ENCODE data around the gene IKBKE.

Gene IKBKE

DNA sequence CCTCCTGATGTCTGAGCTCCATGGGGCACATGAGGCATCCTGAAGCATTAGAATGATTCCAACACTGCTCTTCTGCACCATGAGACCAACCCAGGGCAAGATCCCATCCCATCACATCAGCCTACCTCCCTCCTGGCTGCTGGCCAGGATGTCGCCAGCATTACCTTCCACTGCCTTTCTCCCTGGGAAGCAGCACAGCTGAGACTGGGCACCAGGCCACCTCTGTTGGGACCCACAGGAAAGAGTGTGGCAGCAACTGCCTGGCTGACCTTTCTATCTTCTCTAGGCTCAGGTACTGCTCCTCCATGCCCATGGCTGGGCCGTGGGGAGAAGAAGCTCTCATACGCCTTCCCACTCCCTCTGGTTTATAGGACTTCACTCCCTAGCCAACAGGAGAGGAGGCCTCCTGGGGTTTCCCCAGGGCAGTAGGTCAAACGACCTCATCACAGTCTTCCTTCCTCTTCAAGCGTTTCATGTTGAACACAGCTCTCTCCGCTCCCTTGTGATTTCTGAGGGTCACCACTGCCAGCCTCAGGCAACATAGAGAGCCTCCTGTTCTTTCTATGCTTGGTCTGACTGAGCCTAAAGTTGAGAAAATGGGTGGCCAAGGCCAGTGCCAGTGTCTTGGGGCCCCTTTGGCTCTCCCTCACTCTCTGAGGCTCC, 26.0 kb downstream of the IKBKE start:
- DNase-seq (ENCODE audit: low spot score), result no peak

GRCh38 chr1:206497363-206497762, 27.1 kb downstream of the IKBKE start:
- DNase-seq (ENCODE audit: low spot score), result no peak

DNA sequence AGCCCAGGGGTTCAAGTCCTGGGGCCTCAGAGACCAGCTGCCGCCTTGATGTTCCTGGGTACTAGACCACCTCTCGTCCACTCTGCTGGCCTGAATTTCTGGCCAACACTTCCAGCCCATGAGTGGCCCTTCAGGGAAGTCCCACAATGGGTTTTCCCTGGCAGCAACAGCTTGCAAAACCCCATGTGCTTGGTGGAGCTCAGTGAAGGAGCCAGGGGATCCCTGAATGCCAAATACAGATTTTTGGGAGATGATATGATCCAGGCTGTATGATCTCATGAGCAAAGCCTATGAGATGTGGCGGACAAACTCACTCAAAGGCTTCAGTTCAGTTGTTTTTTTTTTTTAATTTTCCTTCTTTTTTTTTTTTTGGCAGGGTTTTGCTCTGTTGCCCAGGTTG, 27.5 kb downstream of the IKBKE start:
- no peak for DNase-seq (ENCODE audit: low spot score)

GRCh38 chr1:206498685-206499084, 28.4 kb downstream of the IKBKE start:
- no peak for DNase-seq (ENCODE audit: low spot score)

DNA sequence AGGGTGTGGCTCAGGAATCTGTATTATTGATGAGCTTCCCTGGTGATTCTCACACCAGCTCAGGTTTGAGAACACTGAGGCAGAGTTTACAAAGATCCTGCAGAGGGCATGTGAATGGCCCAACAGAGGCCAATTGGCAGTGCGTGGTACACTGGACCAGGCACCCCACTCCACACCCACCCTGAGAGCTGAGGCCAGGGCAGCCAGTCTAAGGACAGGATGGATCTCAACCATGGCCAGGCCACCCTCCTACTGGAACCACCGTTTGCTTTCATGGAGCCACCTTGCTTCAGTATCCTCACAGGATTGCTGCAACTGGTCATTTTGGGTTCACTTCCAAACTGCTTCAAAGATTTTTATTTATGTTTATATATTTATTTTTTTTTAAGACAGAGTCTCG, 29.8 kb downstream of the IKBKE start:
- no peak for DNase-seq (ENCODE audit: low spot score)

DNA sequence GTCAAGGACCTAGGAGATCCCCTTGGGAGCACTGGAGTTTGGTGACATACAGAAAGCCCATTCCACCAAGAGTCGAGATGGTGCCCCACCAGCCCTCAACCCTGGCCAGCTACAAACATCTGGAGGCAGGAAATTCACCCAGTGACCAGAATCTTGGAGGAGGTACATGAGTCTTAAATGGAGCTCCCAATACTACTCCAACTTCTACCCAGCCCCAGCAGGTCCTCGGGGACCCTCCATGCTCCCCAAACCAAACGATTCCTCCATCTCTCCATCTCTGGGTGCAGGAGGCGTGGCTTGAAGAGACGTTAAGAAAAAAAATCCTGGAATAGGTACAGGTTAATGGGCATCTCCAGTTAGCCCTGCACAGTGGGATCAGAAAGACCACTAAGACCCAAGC, 31.6 kb downstream of the IKBKE start:
- no peak for DNase-seq (ENCODE audit: low spot score)

DNA sequence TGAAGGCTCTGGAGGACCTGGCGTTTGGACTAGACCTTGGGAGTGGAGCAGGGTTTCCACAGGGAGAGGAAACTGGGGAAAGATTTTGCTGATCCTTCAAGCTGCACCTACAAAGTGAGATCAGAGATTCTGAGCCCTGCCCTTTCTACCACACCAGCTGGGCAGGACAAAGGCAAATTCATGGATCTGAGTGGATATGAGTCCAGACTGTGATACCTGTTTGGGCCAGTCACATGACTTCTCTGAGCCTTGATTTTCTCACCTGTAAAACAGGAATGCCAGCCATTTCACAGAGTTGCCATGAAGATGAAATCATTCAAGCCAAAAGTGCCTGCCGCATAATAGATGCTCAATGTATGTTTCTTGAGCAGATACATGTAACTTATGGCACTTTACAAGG, 32.1 kb downstream of the IKBKE start:
- no peak for DNase-seq (ENCODE audit: low spot score)

GRCh38 chr1:206502812-206503211, 32.5 kb downstream of the IKBKE start:
- DNase-seq (ENCODE audit: low spot score), result no peak

DNA sequence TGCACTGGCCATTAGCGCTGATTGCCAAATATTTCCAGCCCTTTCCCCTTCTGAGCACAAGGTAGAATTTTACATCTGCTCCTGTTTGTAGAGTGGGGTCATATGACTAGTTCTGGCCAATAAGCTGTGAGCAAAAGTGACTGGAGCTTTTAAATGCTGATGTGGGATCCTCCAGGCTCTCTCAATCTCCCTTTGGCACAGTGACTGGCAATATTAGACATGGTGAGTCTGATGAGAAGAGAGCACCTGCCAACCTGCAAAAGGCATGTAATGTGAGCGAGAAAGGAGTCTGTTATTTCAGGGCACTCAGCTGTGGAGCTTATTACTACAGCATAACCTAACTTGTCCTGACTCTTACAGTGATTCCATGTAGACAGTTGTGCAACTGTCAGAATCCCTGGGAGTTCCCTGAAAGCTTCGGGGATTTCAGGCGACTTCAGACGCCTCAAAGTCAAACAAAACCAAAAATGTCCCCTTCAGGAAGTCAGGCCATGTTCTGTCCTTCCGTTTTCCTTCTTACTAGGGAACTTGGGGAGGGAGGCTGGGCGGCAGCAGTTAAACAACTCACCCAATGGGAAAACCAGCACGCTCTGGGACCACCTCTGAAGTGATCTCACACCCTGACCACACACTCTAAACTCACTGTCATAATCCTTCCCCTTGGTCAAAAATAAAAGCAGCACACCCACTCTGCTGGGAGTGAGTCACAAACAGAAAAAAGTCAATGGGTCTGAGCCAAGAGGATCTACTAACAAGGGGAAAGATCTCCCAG, 33.5 kb downstream of the IKBKE start:
- peak; percentile 48 for DNase-seq (ENCODE audit: low spot score)

DNA sequence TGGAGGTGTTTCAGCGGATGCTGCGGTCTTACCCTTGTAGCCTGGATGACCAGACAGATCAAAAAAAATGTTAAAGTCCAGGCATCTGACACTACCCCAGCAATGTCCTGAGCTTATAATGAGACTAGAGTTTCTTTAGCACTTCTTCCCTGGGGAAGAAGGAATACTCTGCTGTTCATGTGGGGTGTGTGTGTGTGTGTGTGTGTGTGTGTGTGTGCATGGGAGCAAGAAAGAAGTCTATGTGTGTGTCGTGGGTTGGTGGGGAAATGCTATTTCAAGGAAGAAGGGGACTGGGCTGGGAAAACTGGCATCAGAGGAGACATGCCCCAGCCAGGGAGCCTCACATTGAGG, 34.1 kb downstream of the IKBKE start:
- no peak for DNase-seq (ENCODE audit: low spot score)

GRCh38 chr1:206505702-206506355, 35.6 kb downstream of the IKBKE start:
- no peak for DNase-seq (ENCODE audit: low spot score)

DNA sequence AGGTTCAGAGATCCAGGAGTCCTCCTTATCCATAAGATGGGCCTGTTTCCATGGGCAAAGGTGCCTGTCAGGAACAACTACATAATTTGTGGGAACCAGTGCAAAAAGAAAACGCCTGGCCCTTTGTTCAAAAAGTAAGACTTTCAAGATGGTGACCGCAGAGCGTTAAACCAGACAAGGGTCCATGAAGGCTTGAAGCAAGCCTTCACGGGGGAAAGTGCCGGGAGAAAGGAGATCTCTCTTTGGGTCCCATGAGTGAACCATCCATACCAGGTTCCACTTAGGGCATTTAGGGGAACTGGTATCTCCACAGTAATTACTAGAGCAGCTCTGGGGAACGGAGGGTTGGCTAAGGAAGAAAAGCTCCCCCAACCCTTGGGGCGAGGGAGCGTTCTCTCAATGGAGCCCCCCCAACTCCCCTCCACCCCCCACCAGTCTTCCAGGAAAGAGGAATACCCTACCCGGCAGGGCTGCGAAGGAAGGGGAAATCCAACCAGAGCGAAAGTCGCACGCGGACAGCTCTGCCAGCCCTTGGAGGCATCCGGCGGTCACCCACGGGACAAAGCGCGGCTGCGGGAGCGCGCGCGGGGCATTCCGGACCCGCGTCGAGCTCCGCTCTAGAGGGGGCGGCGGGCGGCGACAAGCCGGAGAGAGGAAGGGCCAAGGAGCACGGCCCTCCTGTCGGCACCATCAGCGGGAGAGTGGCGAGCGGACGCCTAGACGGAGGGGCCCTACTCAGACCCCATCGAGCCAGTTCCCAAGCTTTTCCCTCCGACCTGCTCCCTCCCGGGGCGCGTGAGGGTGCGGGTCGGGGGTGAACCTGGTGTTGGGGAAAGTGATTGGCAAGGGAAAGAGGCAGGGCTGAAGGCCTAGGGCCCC, 36.4 kb downstream of the IKBKE start:
- DNase-seq (ENCODE audit: low spot score), result no peak

DNA sequence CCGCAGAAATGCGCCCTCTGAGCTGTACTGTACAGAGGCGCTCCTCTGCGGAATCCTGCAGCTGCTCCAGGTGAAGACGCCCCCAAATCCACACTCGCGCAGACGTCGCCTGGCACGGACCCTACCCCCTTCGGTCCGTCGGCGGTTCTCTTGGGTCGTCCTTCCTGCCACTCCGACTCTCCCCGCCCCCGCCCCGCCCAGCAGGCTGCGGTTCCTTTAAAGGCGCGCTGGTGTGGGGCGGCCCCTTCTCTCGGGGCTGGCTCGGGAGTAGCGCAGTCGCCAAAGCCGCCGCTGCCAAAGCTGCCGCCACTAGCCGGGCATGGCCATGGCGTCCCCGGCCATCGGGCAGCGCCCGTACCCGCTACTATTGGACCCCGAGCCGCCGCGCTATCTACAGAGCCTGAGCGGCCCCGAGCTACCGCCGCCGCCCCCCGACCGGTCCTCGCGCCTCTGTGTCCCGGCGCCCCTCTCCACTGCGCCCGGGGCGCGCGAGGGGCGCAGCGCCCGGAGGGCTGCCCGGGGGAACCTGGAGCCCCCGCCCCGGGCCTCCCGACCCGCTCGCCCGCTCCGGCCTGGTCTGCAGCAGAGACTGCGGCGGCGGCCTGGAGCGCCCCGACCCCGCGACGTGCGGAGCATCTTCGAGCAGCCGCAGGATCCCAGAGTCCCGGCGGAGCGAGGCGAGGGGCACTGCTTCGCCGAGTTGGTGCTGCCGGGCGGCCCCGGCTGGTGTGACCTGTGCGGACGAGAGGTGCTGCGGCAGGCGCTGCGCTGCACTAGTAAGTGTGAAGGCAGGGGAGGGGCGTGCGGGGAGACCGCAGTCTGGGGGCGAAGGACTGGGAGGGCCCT, 37.2 kb downstream of the IKBKE start, which contains the start of gene RASSF5:
RASSF5 (plus strand) TSS at position 248 of the 846 bp plus-strand sequence; CDS start at position 320, 72 bp downstream.
- DNase-seq (ENCODE audit: low spot score), result peak; percentile 78

DNA sequence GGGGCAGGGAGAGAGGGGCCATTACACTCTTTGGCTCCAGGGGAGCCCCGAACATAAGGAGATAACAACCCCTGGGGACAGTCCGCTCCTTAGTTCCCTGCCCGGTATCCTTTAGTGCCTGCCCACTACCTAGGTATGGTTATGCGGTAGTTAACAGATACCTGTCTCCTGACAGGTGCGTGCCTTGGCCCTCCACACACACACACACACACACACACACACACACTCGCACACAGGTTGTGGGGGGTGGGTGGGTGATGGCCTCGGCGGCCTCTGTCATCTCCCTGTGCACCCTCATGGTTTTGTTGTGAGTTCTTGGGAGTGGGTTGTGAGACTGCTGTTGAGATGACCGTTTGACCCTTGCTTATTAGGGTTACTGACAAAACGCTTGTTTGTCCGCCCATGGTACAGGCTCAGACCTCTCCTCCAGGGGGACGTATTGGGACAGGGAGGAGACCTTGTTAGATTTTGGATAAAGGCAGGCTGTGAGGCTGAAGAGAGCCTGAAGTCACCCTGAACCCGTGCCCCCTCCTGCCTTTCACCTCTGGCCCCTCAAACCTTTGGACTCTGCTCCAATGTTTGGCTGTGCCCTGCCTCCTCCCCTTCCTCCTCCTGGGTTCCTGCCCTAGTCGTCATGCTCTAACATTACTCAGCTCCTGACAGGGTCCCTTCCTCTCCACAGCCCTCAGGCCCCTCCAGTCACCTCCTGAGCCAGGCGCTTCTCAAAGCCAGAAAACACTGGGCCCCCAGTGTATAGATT, 38.0 kb downstream of the IKBKE start:
- no peak for DNase-seq (ENCODE audit: low spot score)

DNA sequence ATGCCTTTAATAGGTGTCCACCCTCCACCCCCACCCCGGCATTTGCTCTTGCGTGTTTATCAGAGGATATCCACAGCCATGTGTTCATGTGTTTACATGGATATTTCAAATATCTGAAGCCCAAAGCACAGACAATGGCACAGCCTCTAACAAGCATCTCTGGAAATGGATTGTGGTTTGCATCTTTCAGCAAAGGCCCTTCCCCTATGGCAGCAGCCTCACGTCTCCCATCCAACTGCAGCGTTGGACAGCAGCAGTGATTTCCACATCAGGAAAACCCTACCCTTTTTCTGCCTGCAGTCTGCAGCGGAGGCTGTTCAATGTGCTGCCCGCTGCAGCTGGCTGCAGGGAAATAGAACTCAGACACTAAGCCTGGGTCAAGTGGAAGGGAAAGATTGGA, 38.7 kb downstream of the IKBKE start:
- DNase-seq (ENCODE audit: low spot score), result no peak

- no peak for DNase-seq (ENCODE audit: low spot score)
Measured at GRCh38 chr1:206509612-206510257, 39.5 kb downstream of the IKBKE start.

- no peak for DNase-seq (ENCODE audit: low spot score)
Measured at GRCh38 chr1:206510371-206510770, 40.1 kb downstream of the IKBKE start.

DNA sequence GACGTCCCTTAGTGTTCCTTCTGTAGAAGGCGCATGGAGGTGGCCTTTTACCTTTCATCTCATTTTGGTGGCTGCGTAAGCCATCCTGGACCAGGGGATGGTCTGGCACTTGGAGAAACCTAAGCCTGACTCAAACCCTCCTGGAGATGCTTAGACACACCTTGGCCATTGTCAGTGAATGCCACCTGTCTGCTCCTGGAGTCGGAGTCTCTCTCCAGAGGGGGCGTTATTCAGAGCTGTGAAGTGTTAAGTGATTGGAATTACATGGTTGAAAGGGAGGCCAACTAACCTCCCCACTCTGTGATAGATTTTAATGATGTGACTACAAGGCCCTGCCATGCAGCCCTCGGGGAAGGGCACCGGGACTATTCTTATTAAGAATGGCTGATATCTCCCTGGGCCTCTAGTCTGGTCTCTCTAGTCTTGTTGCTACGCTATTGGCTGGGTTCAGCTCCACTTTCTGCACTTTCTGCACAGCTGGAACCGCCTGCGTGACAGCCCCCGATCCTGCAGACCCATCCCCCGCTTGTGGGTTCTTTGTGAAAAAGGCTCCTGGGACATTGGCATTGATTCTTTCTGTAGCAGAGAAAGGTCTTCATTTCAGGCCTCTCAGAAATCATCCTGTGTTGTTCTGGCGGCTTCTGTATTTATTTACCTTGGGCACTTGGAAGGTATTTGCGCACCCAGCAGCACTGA, 41.2 kb downstream of the IKBKE start:
- no peak for DNase-seq (ENCODE audit: low spot score)

- no peak for DNase-seq (ENCODE audit: low spot score)
Measured at GRCh38 chr1:206512058-206512850, 42.0 kb downstream of the IKBKE start.

Data from CD4-positive, alpha-beta T cell treated with Interleukin-15 for 4 hours (primary cell).